A673 (cell line): ENCODE data around the gene PRR23E.

Source experiments
- EZH2 ChIP-seq: fragments of 200-600 bp; sonication (generic); IDR thresholded peaks from 2 replicates; pipeline ENCODE4 v1.6.1; 2017; ENCODE audit warnings: borderline replicate concordance, low read depth, mild to moderate bottlenecking, mixed read lengths, antibody characterized with exemption, low read length; ENCODE audit not compliant: poor library complexity, severe bottlenecking
- TF ChIP-seq, protein P1 (sequence below): fragments of 300-800, 200-600 bp; sonication (generic); conservative IDR thresholded peaks from 2 replicates; pipeline ENCODE4 v1.5.1; 2017; ENCODE audit warnings: low read depth, mild to moderate bottlenecking, antibody characterized with exemption, low read length, moderate library complexity, mixed read lengths

DNA sequence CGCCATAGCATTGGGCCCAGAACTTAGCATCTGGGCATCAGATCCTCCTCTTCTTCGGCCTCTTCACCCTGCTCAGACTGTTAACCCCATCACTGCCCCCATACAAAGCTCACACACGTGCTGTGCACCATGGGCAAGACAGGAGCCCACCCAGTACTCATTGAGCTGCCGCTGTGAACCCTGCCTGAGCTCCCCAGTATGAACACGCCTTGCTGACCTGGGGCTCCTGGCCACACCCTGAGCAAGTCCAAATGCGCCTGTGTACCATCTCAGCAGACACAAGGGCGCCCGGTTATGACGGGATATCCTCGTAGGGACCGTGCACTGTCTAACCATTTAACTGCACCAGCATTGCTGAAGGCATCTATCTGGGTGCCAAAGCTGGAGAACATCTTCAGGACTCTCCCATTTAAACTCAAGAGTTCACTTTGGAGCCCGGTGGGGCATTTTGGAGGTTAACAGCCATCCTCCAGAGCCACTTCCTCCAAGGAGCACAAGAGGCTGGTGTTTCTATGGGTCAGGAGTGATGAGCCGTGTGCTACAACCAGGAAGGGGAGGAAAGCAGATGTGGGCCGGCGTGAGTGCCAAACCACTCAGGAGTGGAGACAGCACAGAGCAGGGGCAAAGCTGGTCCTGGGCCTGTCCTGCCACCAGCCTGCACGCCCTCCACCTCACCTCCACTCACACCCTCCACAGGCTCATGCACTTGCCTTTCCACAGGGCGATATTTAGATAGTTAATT lies 12.1 kb downstream of the PRR23E start:
- TF ChIP-seq, protein P1, sequence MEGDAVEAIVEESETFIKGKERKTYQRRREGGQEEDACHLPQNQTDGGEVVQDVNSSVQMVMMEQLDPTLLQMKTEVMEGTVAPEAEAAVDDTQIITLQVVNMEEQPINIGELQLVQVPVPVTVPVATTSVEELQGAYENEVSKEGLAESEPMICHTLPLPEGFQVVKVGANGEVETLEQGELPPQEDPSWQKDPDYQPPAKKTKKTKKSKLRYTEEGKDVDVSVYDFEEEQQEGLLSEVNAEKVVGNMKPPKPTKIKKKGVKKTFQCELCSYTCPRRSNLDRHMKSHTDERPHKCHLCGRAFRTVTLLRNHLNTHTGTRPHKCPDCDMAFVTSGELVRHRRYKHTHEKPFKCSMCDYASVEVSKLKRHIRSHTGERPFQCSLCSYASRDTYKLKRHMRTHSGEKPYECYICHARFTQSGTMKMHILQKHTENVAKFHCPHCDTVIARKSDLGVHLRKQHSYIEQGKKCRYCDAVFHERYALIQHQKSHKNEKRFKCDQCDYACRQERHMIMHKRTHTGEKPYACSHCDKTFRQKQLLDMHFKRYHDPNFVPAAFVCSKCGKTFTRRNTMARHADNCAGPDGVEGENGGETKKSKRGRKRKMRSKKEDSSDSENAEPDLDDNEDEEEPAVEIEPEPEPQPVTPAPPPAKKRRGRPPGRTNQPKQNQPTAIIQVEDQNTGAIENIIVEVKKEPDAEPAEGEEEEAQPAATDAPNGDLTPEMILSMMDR, result no peak
- no peak for TF ChIP-seq EZH2
